Measurements from ENCODE around the gene CTDSP1.

The CTDSP1 gene

GRCh38 chr2:218363736-218364135, 35.9 kb upstream of the CTDSP1 start:
- H3K27ac ChIP-seq = no peak overlapping the region
- no peak for TF ChIP-seq CTCF (IDR thresholded peaks at IDR 0.05)
- no peak for TF ChIP-seq ZFX (IDR thresholded peaks at IDR 0.05; ENCODE audit: borderline replicate concordance)

GRCh38 chr2:218364196-218364595, 35.5 kb upstream of the CTDSP1 start:
- no peak for TF ChIP-seq ZFX (IDR thresholded peaks at IDR 0.05; ENCODE audit: borderline replicate concordance)
- no peak for TF ChIP-seq CTCF (IDR thresholded peaks at IDR 0.05)
- no peak overlapping the region for H3K27ac ChIP-seq

- TF ChIP-seq CTCF (IDR thresholded peaks at IDR 0.05) (no peak), ZFX (IDR thresholded peaks at IDR 0.05; ENCODE audit: borderline replicate concordance) (no peak)
- H3K27ac ChIP-seq = peak overlapping the region; percentile 60
These were observed 32.9 kb upstream of the CTDSP1 start for GRCh38 chr2:218366621-218367414.

- peak overlapping the region; percentile 60 for H3K27ac ChIP-seq
- TF ChIP-seq CTCF (IDR thresholded peaks at IDR 0.05) = peak; percentile 28
- TF ChIP-seq ZFX (IDR thresholded peaks at IDR 0.05; ENCODE audit: borderline replicate concordance) = no peak
These were observed 32.1 kb upstream of the CTDSP1 start for GRCh38 chr2:218367415-218368149.

- peak overlapping the region; percentile 60 for H3K27ac ChIP-seq
- TF ChIP-seq CTCF (IDR thresholded peaks at IDR 0.05) (0 out of 2 replicates have a peak, but pooled peaks have one; percentile 4), ZFX (IDR thresholded peaks at IDR 0.05; ENCODE audit: borderline replicate concordance) (no peak)
These were observed 31.5 kb upstream of the CTDSP1 start for GRCh38 chr2:218368150-218368528.

GRCh38 chr2:218368621-218369153, 31.0 kb upstream of the CTDSP1 start:
- H3K27ac ChIP-seq = no peak overlapping the region
- TF ChIP-seq ZFX (IDR thresholded peaks at IDR 0.05; ENCODE audit: borderline replicate concordance) (no peak), CTCF (IDR thresholded peaks at IDR 0.05) (no peak)

- no peak for TF ChIP-seq CTCF (IDR thresholded peaks at IDR 0.05)
- TF ChIP-seq ZFX (IDR thresholded peaks at IDR 0.05; ENCODE audit: borderline replicate concordance) = no peak
- no peak overlapping the region for H3K27ac ChIP-seq
These were observed 30.3 kb upstream of the CTDSP1 start for GRCh38 chr2:218369330-218369729.

All from 22Rv1 (cell line).